Neural cell (in vitro differentiated cells): Measurements from ENCODE around the gene GPR15LG.
"Not testable (repeated sequence)": the region's sequence is repeated elsewhere in the genome, so short reads cannot be mapped to it uniquely, and the experiment has no call there.

Experiments used
- EZH2 ChIP-seq: fragments of 200-600, 300-800 bp; shearing (Covaris generic), sonication (generic); IDR thresholded peaks from 2 replicates; pipeline ENCODE4 v1.6.1; 2014; ENCODE audit warnings: antibody characterized with exemption, low read length, borderline replicate concordance, mild to moderate bottlenecking; ENCODE audit not compliant: insufficient read depth, poor library complexity, severe bottlenecking
- TAF1 ChIP-seq: IDR thresholded peaks from 2 replicates; pipeline ENCODE4 v1.6.1; 2012; ENCODE audit warnings: low read depth
- TF ChIP-seq, protein P1 (sequence below): fragments of 450-650 bp; IDR thresholded peaks from 2 replicates; pipeline ENCODE4 v1.5.1; 2014; ENCODE audit warnings: antibody characterized with exemption, mild to moderate bottlenecking, moderate library complexity; ENCODE audit not compliant: poor library complexity, severe bottlenecking

DNA sequence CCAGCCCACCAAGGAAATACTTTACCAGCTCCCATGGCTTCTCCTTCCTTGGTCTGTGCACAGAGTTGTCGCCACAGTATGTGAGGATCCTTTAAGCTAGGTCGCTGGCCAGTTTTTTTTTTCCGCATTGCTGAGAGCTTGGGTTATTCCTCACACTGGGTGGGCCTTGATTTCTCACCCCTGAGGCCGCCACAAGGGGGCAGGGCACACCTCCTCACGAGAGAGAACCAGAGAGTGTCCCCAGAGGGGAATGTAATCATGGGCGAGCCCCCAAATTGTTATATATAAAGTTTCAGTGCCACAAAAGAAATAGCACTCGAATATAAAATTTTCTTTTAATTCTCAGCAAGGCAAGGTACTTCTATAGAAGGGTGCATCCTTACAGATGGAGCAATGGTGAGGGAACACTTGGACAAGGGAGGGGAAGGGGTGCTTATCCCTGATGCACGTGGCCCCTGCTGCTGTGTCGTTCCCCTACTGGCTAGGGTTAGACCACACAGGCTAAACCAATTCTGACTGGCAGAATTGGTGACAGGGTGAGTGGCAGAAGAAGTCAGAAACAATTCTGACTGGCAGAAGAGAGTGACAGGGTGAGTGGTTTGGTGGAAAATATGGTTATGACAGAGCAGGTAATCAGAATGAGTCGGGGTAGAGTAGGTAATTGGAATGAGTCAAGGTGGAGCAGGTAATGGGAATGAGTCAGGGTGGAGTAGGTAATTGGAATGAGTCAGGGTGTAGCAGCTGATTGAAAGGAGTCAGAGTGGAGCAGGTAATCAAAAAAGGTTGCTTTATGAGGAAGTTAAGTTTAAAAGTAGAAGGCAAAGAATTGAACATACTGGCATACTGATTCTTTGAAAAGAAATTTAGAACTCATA is 47.5 kb upstream of the GPR15LG start:
- TF ChIP-seq TAF1, EZH2: not testable (repeated sequence)
- TF ChIP-seq, protein P1, sequence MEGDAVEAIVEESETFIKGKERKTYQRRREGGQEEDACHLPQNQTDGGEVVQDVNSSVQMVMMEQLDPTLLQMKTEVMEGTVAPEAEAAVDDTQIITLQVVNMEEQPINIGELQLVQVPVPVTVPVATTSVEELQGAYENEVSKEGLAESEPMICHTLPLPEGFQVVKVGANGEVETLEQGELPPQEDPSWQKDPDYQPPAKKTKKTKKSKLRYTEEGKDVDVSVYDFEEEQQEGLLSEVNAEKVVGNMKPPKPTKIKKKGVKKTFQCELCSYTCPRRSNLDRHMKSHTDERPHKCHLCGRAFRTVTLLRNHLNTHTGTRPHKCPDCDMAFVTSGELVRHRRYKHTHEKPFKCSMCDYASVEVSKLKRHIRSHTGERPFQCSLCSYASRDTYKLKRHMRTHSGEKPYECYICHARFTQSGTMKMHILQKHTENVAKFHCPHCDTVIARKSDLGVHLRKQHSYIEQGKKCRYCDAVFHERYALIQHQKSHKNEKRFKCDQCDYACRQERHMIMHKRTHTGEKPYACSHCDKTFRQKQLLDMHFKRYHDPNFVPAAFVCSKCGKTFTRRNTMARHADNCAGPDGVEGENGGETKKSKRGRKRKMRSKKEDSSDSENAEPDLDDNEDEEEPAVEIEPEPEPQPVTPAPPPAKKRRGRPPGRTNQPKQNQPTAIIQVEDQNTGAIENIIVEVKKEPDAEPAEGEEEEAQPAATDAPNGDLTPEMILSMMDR, result not testable (repeated sequence)
